Activated naive CD4-positive, alpha-beta T cell treated with anti-CD3 and anti-CD28 coated beads for 36 hours (primary cell): Measurements from ENCODE around the gene RMND5A. TPM values are rescaled to one million over a fixed set of nuclear protein-coding genes. Genes with fewer than 3 reads are reported as not detected.

Experiments used
- total RNA-seq, 2 experiments: library from RNA; stranded (reverse); gene quantifications; one replicate each; pipeline ENCODE4 v1.2.3, GENCODE V29; 2021

The RMND5A gene
- total RNA-seq, 2 experiments from 2014 or later: 38.0 to 38.4 TPM

Other genes starting within 250 kb of the RMND5A start
- gene CHMP3, start 156.8 kb upstream of the RMND5A start, total RNA-seq: 10 to 100 TPM; 27.0 to 29.6 TPM
- gene RNF103, start 96.4 kb upstream of the RMND5A start, total RNA-seq: 10 to 100 TPM; 10.7 to 11.8 TPM
- 1 to 10 TPM; 1.3 to 1.4 TPM for gene CD8A, start 70.6 kb downstream of the RMND5A start, total RNA-seq
- 1 to 10 TPM in 1 of 2 experiments, under 1 TPM in 1; 0.94 to 1.7 TPM for gene CD8B, start 141.6 kb downstream of the RMND5A start, total RNA-seq
- under 1 TPM; 0.69 to 0.98 TPM for gene RGPD1, start 221.8 kb downstream of the RMND5A start, total RNA-seq